GM19467 (cell line): ENCODE results near the gene RPL32.
"Not testable (repeated sequence)": the region's sequence is repeated elsewhere in the genome, so short reads cannot be mapped to it uniquely, and the experiment has no call there.

Experiments
- ATAC-seq: cut with Tn5 transposase; IDR thresholded peaks from one replicate; pipeline ENCODE4 v1.9.1; 2021; ENCODE audit warnings: mild to moderate bottlenecking, moderate library complexity; ENCODE audit not compliant: unreplicated experiment

Gene RPL32

GRCh38 chr3:12868039-12869034, 27.0 kb upstream of the RPL32 start:
- ATAC-seq, result peak; percentile 55

GRCh38 chr3:12866836-12867235, 25.5 kb upstream of the RPL32 start:
- ATAC-seq, result no peak

- no peak for ATAC-seq
Measured at GRCh38 chr3:12865271-12865670, 23.9 kb upstream of the RPL32 start.

- ATAC-seq, result no peak
Measured at GRCh38 chr3:12862387-12862786, 21.0 kb upstream of the RPL32 start.

GRCh38 chr3:12861611-12862010, 20.2 kb upstream of the RPL32 start:
- ATAC-seq, result no peak

- ATAC-seq, result no peak
Measured at GRCh38 chr3:12859840-12860239, 18.5 kb upstream of the RPL32 start.

GRCh38 chr3:12856626-12857025, 15.3 kb upstream of the RPL32 start:
- no peak for ATAC-seq

GRCh38 chr3:12854565-12854964, 13.2 kb upstream of the RPL32 start:
- ATAC-seq, result no peak

GRCh38 chr3:12853847-12854246, 12.5 kb upstream of the RPL32 start:
- ATAC-seq, result not testable (repeated sequence)

- ATAC-seq, result no peak
Measured at GRCh38 chr3:12852201-12852600, 10.8 kb upstream of the RPL32 start.

- ATAC-seq, result no peak
Measured at GRCh38 chr3:12845811-12846210, 4.4 kb upstream of the RPL32 start.

GRCh38 chr3:12842469-12842868, 1.1 kb upstream of the RPL32 start:
- ATAC-seq, result no peak

- ATAC-seq, result peak; percentile 5
Measured at GRCh38 chr3:12841970-12842328, 584 bp upstream of the RPL32 start.

- ATAC-seq, result peak; percentile 25
Measured at GRCh38 chr3:12840591-12841148, 695 bp downstream of the RPL32 start.

- ATAC-seq, result not testable (repeated sequence)
Measured at GRCh38 chr3:12840148-12840547, 1.2 kb downstream of the RPL32 start.

- no peak for ATAC-seq
Measured at GRCh38 chr3:12839156-12839946, 2.0 kb downstream of the RPL32 start.

GRCh38 chr3:12838179-12838965, 3.0 kb downstream of the RPL32 start:
- ATAC-seq, result no peak

- no peak for ATAC-seq
Measured at GRCh38 chr3:12837295-12837986, 3.9 kb downstream of the RPL32 start.

- ATAC-seq, result no peak
Measured at GRCh38 chr3:12835052-12835665, 6.2 kb downstream of the RPL32 start.
